Smooth muscle cell (in vitro differentiated cells): ENCODE results near the gene CRKL. TPM values are rescaled to one million over a fixed set of nuclear protein-coding genes. Genes with fewer than 3 reads are reported as not detected.

ENCODE experiments used
- DNase-seq: peaks from one replicate; lab custom pipeline; 2025; ENCODE audit not compliant: unreplicated experiment; lab: John Stamatoyannopoulos, UW
- H2AFZ ChIP-seq: fragments of 200-600 bp; sonication (generic); 2 replicates; pipeline ENCODE4 v1.6.0; 2016; ENCODE audit warnings: antibody characterized with exemption, low read depth, mild to moderate bottlenecking
- H3F3A ChIP-seq: fragments of 200-600 bp; sonication (generic); 2 replicates; pipeline ENCODE4 v1.6.0; 2017; ENCODE audit warnings: antibody characterized with exemption, low read depth
- H3K27ac ChIP-seq: fragments of 200-600 bp; sonication (generic); 2 replicates; pipeline ENCODE4 v1.5.1; 2016; ENCODE audit warnings: low read depth, mild to moderate bottlenecking
- H3K27me3 ChIP-seq: fragments of 200-600 bp; sonication (generic); 2 replicates; pipeline ENCODE4 v1.6.1; 2016; ENCODE audit warnings: low read depth, mild to moderate bottlenecking
- H3K36me3 ChIP-seq: fragments of 200-600 bp; sonication (generic); 2 replicates; pipeline ENCODE4 v1.5.1; 2016; ENCODE audit warnings: low read depth
- H3K4me1 ChIP-seq: fragments of 200-600 bp; sonication (generic); 2 replicates; pipeline ENCODE4 v1.5.1; 2016; ENCODE audit warnings: low read depth
- H3K4me2 ChIP-seq: fragments of 200-600 bp; sonication (generic); 2 replicates; pipeline ENCODE4 v1.6.0; 2016; ENCODE audit warnings: mild to moderate bottlenecking
- H3K4me3 ChIP-seq: fragments of 200-600 bp; sonication (generic); 2 replicates; pipeline ENCODE4 v1.5.1; 2016; ENCODE audit warnings: mild to moderate bottlenecking
- H3K79me2 ChIP-seq: fragments of 200-600 bp; sonication (generic); 2 replicates; pipeline ENCODE4 v1.6.0; 2016; ENCODE audit warnings: low read depth, mild to moderate bottlenecking
- H3K9ac ChIP-seq: fragments of 200-600 bp; sonication (generic); 2 replicates; pipeline ENCODE4 v1.6.0; 2016; ENCODE audit warnings: low read depth
- H3K9me3 ChIP-seq: fragments of 200-600 bp; sonication (generic); replicated peaks from 2 replicates; pipeline ENCODE4 v1.5.1; 2016; ENCODE audit warnings: low read depth
- H4K20me1 ChIP-seq: fragments of 200-600 bp; sonication (generic); 2 replicates; pipeline ENCODE4 v1.6.0; 2016; ENCODE audit warnings: low read depth
- CTCF ChIP-seq: fragments of 200-600 bp; sonication (generic); IDR thresholded peaks from 2 replicates; pipeline ENCODE4 v1.5.1; 2017; ENCODE audit warnings: borderline replicate concordance, mild to moderate bottlenecking, antibody characterized with exemption; ENCODE audit not compliant: insufficient read depth, poor library complexity, severe bottlenecking
- WGBS: methylation state at CpG from one replicate; pipeline ENCODE4 v1.1.7; 2016; ENCODE audit warnings: low lambda C conversion rate; 5-methylcytosine and 5-hydroxymethylcytosine counted together
- polyA plus RNA-seq: library from polyadenylated mRNA; unstranded; fragments of >200 nt; fragmentation: Nextera tagmentation; extraction: Ambion mirVana; gene quantifications from 2 replicates; pipeline ENCODE4 v1.2.1, GENCODE V29; 2016
- total RNA-seq: library from RNA; depleted of rRNA; stranded (reverse); fragments of >200 nt; gene quantifications from 2 replicates; pipeline ENCODE4 v1.2.3, GENCODE V29; 2014

CRKL gene
- total and polyA plus RNA-seq, 2 experiments from 2014 or later, result 26.6 to 40.9 TPM

GRCh38 chr22:20956258-20957101 is 39.3 kb downstream of the CRKL start:
- H2AFZ ChIP-seq, result no peak overlapping the region
- TF ChIP-seq CTCF, result no peak
- no peak for DNase-seq

GRCh38 chr22:20957102-20957682 is 40.0 kb downstream of the CRKL start:
- Histone ChIP-seq H3K79me2 (no peaks in the 10 kb centered on the region), H3K4me3 (peak overlapping the region; percentile 77), H3K9ac (no peak overlapping the region), H3F3A (peaks cover 10% of the 10 kb centered on the region), H3K9me3 (no peaks in the 10 kb centered on the region), H3K27ac (no peak overlapping the region), H2AFZ (peak overlapping the region; percentile 91), H3K27me3 (no peaks in the 10 kb centered on the region), H3K4me2 (peak overlapping the region; percentile 92), H4K20me1 (peaks cover 37% of the 10 kb centered on the region), H3K4me1 (peaks cover 3% of the 10 kb centered on the region), H3K36me3 (no peaks in the 10 kb centered on the region)
- DNase-seq, result no peak
- WGBS, result 1% methylated on average over 45 of the region's 59 CpGs
- TF ChIP-seq CTCF, result no peak

More at GRCh38 chr22:20956258-20957101, 39.3 kb downstream of the CRKL start:
- no peaks in the 10 kb centered on the region for H3K36me3 ChIP-seq
- H3F3A ChIP-seq, result peaks cover 17% of the 10 kb centered on the region
- peak overlapping the region; percentile 77 for H3K4me3 ChIP-seq
- peaks cover 44% of the 10 kb centered on the region for H4K20me1 ChIP-seq
- peaks cover 4% of the 10 kb centered on the region for H3K79me2 ChIP-seq
- H3K4me1 ChIP-seq, result peaks cover 3% of the 10 kb centered on the region
- H3K27me3 ChIP-seq, result no peaks in the 10 kb centered on the region
- peak overlapping the region; percentile 92 for H3K4me2 ChIP-seq
- no peak overlapping the region for H3K9ac ChIP-seq
- no peaks in the 10 kb centered on the region for H3K9me3 ChIP-seq
- 27% methylated on average over 27 of the region's 27 CpGs for WGBS
- H3K27ac ChIP-seq, result no peak overlapping the region

- 12% methylated on average over 20 of the region's 32 CpGs for WGBS
- no peaks in the 10 kb centered on the region for H3K9me3 ChIP-seq
- DNase-seq, result no peak
- H2AFZ ChIP-seq, result peak overlapping the region; percentile 91
- H3K79me2 ChIP-seq, result no peaks in the 10 kb centered on the region
- peak overlapping the region; percentile 77 for H3K4me3 ChIP-seq
- H3K36me3 ChIP-seq, result no peaks in the 10 kb centered on the region
- H3K4me2 ChIP-seq, result peak overlapping the region; percentile 92
- peaks cover 30% of the 10 kb centered on the region for H4K20me1 ChIP-seq
- H3F3A ChIP-seq, result peaks cover 8% of the 10 kb centered on the region
- H3K27ac ChIP-seq, result no peak overlapping the region
- no peaks in the 10 kb centered on the region for H3K27me3 ChIP-seq
- peaks cover 3% of the 10 kb centered on the region for H3K4me1 ChIP-seq
- no peak for TF ChIP-seq CTCF
- no peak overlapping the region for H3K9ac ChIP-seq
Observed at GRCh38 chr22:20957683-20958431, 40.6 kb downstream of the CRKL start.
